Measurements from ENCODE around the gene KLHL15. TPM values are rescaled to one million over a fixed set of nuclear protein-coding genes. Genes with fewer than 3 reads are reported as not detected.

Gene KLHL15
- total and polyA plus RNA-seq, 2 donors (not counting 3 experiments of a cell fraction or from before 2014, with no cell fraction given), result 1.4 to 3.6 TPM

GRCh38 chrX:24025741-24026403 lies 1.1 kb downstream of the KLHL15 start:
- Histone ChIP-seq H3K27ac (ENCODE audit: insufficient read depth, low read depth, low read length) (peak overlapping the region; percentile 90), H3K36me3 (ENCODE audit: control insufficient read depth in 2 of 2, extremely low read depth in 1 of 2, insufficient read depth in 2 of 2, low read length in 2 of 2) (no peaks in the 10 kb centered on the region), H4K20me1 (replicated peaks; ENCODE audit: control insufficient read depth, extremely low read depth, insufficient read depth, low read length) (no peaks in the 10 kb centered on the region), H3K27me3 (ENCODE audit: control insufficient read depth in 2 of 2, insufficient read depth in 2 of 2, low read length in 2 of 2) (no peaks in the 10 kb centered on the region), H3K9me3 (replicated peaks; ENCODE audit: control insufficient read depth, insufficient read depth, low read length) (no peaks in the 10 kb centered on the region), H3K4me2 (ENCODE audit: insufficient read depth, low read length) (peak overlapping the region; percentile 86), H2AFZ (ENCODE audit: low read depth, low read length) (peak overlapping the region; percentile 23), H3K9ac (replicated peaks; ENCODE audit: extremely low read depth, insufficient read depth, low read length) (peak overlapping the region; percentile 86), H3K79me2 (ENCODE audit: control insufficient read depth, insufficient read depth, low read length) (peaks cover 25% of the 10 kb centered on the region), H3K4me1 (ENCODE audit: control insufficient read depth, extremely low read depth, insufficient read depth, low read length) (peaks cover 8% of the 10 kb centered on the region), H3K9me1 (replicated peaks; ENCODE audit: control insufficient read depth, extremely low read depth, insufficient read depth, low read length) (no peaks in the 10 kb centered on the region), H3K4me3 (replicated peaks in 1 of 3; ENCODE audit: insufficient read depth in 1 of 3, low read depth in 1 of 3, low read length in 3 of 3) (peak overlapping the region; percentile 13 to 49 (median 49))
- CTCF ChIA-PET, result interaction anchor here (0.5 to 2.5 kb wide), 2 partner anchors 28 to 218 kb away, joined by 3 to 32 read pairs; partner anchors contain the start of gene EIF2S3
- TSS peak; percentile 86 for BruUV-seq (replicated peaks)
- dilution Hi-C loops (cut with MboI; ENCODE audit: extremely low pct_ligation_motif_present, low sequenced_read_pairs), result no loop called here
- intact Hi-C loops (cut with micrococcal nuclease), result loop anchor here (1.0 to 5.0 kb wide), 5 partner anchors 28 to 244 kb away; partner anchors contain the start of genes CXorf58, EIF2S3 and SAT1
- DNase-seq (ENCODE audit: low read depth, low spot score), result peak; percentile 51
- POLR2A ChIA-PET, result interaction anchor here (0.6 to 1.8 kb wide), 4 partner anchors 17 to 243 kb away, joined by 3 to 14 read pairs (median 4); partner anchors contain the start of genes EIF2S3 and SAT1
- no peak for FAIRE-seq
- no peak for TF ChIP-seq EZH2 (IDR thresholded peaks at IDR 0.05; ENCODE audit: borderline replicate concordance, low read depth, low read length, severe bottlenecking)
- no peak for TF ChIP-seq FOS (IDR thresholded peaks at IDR 0.05; ENCODE audit: borderline replicate concordance, insufficient read depth, low read length)
- TF ChIP-seq JUN (IDR thresholded peaks at IDR 0.05; ENCODE audit: borderline replicate concordance, insufficient read depth, insufficient read length, low read depth), result no peak
- TF ChIP-seq MAX (IDR thresholded peaks at IDR 0.05; ENCODE audit: insufficient read depth, insufficient read length), result no peak
- no peak for TF ChIP-seq MYC (IDR thresholded peaks at IDR 0.05; ENCODE audit: low read depth, low read length)
- TF ChIP-seq POLR2A (IDR thresholded peaks at IDR 0.05; ENCODE audit: low read depth, low read length), result no peak
- TF ChIP-seq CTCF (IDR thresholded peaks at IDR 0.05; ENCODE audit: extremely low read depth in 1 of 2, insufficient read depth in 1 of 2, low read depth in 1 of 2, low read length in 2 of 2), result no peak
- TF ChIP-seq GATA2 (IDR thresholded peaks at IDR 0.05; ENCODE audit: insufficient read depth, insufficient read length, low read depth, low read length), result no peak
- TF ChIP-seq POLR2AphosphoS5 (IDR thresholded peaks at IDR 0.05; ENCODE audit: insufficient read depth, low read depth, low read length), result no peak
